Right atrium auricular region (tissue), 2 donors: ENCODE data around the gene SLC7A14. TPM values are rescaled to one million over a fixed set of nuclear protein-coding genes. Genes with fewer than 3 reads are reported as not detected.

Source experiments
- DNase-seq: peaks from one replicate; pipeline ENCODE4 v3.0.0-alpha.2; 2019; ENCODE audit warnings: low spot score
- H3K27ac ChIP-seq, 2 donors: fragments of 200-600 bp; sonication (generic); 1 replicate in 1 of 2; 2 replicates in 1 of 2; pipeline ENCODE4 v1.5.1; 2016 to 2019
- H3K27me3 ChIP-seq, 2 donors: fragments of 200-600 bp; sonication (generic); one replicate each; pipeline versions ENCODE4 v1.5.1 to v1.6.0; 2017 to 2019
- H3K36me3 ChIP-seq: fragments of 200-600 bp; sonication (generic); one replicate; pipeline ENCODE4 v1.5.1; 2016
- H3K4me1 ChIP-seq, 2 donors: fragments of 200-600 bp; sonication (generic); one replicate each; pipeline versions ENCODE4 v1.5.1 to v1.6.0; 2017 to 2019
- H3K4me3 ChIP-seq, 2 donors: fragments of 200-600 bp; sonication (generic); 1 replicate in 1 of 2; 2 replicates in 1 of 2; pipeline ENCODE4 v1.5.1; 2017 to 2019; ENCODE audit warnings: mild to moderate bottlenecking in 1 of 2, moderate library complexity in 1 of 2
- H3K9me3 ChIP-seq, 2 donors: fragments of 200-600 bp; sonication (generic); one replicate each; pipeline ENCODE4 v1.5.1; 2019
- total RNA-seq, 2 donors: library from RNA; depleted of rRNA; stranded (reverse); fragments of >200 nt; gene quantifications; one replicate each; pipeline ENCODE4 v1.1.0, GENCODE V29; 2016
- TF ChIP-seq, protein P1 (sequence below), 2 donors: fragments of 200-600 bp; sonication (generic); IDR thresholded peaks; one replicate each; pipeline ENCODE4 v1.5.1; 2019; ENCODE audit warnings: antibody characterized with exemption in 2 of 2

SLC7A14 gene
- total RNA-seq, 2 donors from 2014 or later: not detected

DNA sequence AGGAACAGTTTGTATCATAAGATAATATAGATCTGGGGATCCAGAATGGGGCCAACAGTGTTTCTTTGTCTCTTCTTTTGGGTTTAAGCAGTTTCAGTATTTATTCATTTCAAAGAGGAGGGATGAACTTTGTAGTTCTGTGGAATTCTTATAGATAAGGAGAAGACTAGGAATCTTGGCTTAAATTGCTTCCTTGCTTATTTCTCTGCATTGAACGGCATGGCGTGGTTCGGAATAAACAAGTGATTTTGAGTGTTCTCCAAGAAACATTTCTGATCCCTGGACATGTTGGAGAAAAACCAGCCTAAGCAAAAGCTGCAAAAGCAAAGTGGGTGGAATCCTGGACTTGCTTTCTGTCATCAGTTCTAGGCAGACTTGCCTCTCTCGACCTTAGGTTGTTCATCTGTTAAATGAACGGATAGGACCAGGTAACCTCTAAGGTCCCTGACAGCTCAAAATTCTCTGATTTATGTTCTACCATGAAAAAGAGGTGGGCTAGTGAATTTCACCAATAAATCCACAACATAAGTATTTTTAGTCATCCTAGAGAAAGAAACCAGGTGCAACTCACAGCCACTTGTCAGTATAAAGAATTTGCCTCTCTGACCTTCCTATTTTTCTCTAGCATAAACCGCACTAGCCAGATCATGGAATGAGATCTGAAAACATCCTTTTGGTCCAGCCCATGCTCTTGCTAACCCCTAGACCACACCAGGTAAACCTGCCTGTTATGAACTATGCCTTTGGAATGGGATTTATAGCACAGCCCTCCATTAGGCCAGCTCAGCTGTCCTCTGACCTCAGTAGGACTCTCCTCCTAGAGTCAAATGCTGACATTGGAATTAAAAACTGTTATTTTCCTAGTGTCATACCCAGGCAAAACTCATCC, 88.4 kb downstream of the SLC7A14 start:
- TF ChIP-seq, protein P1, sequence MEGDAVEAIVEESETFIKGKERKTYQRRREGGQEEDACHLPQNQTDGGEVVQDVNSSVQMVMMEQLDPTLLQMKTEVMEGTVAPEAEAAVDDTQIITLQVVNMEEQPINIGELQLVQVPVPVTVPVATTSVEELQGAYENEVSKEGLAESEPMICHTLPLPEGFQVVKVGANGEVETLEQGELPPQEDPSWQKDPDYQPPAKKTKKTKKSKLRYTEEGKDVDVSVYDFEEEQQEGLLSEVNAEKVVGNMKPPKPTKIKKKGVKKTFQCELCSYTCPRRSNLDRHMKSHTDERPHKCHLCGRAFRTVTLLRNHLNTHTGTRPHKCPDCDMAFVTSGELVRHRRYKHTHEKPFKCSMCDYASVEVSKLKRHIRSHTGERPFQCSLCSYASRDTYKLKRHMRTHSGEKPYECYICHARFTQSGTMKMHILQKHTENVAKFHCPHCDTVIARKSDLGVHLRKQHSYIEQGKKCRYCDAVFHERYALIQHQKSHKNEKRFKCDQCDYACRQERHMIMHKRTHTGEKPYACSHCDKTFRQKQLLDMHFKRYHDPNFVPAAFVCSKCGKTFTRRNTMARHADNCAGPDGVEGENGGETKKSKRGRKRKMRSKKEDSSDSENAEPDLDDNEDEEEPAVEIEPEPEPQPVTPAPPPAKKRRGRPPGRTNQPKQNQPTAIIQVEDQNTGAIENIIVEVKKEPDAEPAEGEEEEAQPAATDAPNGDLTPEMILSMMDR (IDR thresholded peaks at IDR 0.05): no peak
- H3K36me3 ChIP-seq: no peaks in the 10 kb centered on the region
- H3K27me3 ChIP-seq: no peaks in the 10 kb centered on the region
- H3K4me1 ChIP-seq: no peaks in the 10 kb centered on the region
- no peak overlapping the region for H3K4me3 ChIP-seq
- no peak for DNase-seq
- no peaks in the 10 kb centered on the region for H3K9me3 ChIP-seq
- H3K27ac ChIP-seq: no peak overlapping the region

DNA sequence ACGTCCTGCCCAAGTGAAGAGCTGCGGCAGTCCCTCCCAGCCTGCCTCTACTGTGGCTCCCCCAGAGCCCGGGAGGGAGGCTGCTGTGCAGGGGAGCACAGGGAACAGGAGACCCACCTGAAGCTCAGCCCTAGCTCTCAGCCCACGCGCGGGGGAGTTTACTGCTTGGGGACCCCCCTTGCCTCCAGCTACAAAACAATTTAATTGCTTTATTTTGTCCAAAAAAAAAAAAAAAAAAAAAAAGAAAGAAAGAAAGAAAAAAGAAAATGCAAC, 89.1 kb downstream of the SLC7A14 start:
- TF ChIP-seq, protein P1 (IDR thresholded peaks at IDR 0.05): no peak
- no peak for DNase-seq
- Histone ChIP-seq H3K9me3 (no peaks in the 10 kb centered on the region), H3K36me3 (no peaks in the 10 kb centered on the region), H3K4me3 (no peak overlapping the region), H3K27ac (no peak overlapping the region), H3K27me3 (no peaks in the 10 kb centered on the region), H3K4me1 (no peaks in the 10 kb centered on the region)

DNA sequence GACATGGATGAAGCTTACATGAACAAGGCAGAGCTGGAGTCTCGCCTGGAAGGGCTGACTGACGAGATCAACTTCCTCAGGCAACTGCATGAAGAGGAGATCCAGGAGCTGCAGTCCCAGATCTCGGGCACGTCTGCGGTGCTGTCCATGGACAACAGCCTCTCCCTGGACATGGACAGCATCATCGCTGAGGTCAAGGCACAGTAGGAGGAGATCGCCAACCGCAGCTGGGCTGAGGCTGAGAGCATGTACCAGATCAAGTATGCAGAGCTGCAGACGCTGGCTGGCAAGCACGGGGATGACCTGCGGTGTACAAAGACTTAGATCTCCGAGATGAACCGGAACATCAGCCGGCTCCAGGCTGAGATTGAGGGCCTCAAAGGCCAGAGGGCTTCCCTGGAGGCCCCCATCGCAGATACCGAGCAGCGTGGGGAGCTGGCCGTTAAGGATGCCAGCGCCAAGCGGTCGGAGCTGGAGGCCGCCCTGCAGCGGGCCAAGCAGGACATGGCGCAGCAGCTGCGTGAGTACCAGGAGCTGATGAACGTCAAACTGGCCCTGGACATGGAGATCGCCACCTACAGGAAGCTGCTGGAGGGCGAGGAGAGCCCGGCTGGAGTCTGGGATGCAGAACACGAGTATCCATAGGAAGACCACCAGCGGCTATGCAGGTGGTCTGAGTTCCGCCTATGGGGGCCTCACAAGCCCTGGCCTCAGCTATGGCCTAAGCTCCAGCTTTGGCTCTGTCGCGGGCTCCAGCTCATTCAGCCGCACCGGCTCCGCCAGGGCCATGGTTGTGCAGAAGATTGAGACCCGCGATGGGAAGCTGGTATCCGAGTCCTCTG, 89.6 kb downstream of the SLC7A14 start:
- no peak for DNase-seq

DNA sequence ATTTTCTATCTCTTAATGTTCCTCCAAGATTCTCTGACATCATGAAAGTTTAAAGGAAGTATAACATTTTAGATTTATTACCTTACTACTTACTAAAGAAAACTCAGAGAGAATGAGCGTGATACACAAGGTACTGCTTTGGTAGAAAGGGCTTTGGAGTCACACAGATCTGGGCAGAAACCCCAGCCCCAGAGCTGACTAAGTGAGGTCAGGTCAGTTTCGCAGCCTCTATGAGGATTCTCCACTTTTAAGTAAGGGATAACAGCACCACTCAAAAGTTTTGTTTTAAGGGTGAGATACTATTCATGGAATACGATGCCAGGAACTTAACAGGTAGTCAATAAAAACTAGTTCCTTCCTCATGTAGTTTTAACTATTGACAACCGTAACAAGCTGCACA, 91.1 kb downstream of the SLC7A14 start:
- H3K9me3 ChIP-seq: no peaks in the 10 kb centered on the region
- no peak for DNase-seq
- H3K4me3 ChIP-seq: no peak overlapping the region
- H3K27ac ChIP-seq: no peak overlapping the region
- TF ChIP-seq, protein P1 (IDR thresholded peaks at IDR 0.05): no peak
- H3K4me1 ChIP-seq: no peaks in the 10 kb centered on the region
- H3K36me3 ChIP-seq: no peaks in the 10 kb centered on the region
- H3K27me3 ChIP-seq: no peaks in the 10 kb centered on the region

More for the DNA sequence above, 89.6 kb downstream of the SLC7A14 start:
- TF ChIP-seq, protein P1 (IDR thresholded peaks at IDR 0.05): no peak
- no peaks in the 10 kb centered on the region for H3K9me3 ChIP-seq
- H3K27me3 ChIP-seq: no peaks in the 10 kb centered on the region
- no peaks in the 10 kb centered on the region for H3K36me3 ChIP-seq
- H3K27ac ChIP-seq: no peak overlapping the region
- no peak overlapping the region for H3K4me3 ChIP-seq
- no peaks in the 10 kb centered on the region for H3K4me1 ChIP-seq

DNA sequence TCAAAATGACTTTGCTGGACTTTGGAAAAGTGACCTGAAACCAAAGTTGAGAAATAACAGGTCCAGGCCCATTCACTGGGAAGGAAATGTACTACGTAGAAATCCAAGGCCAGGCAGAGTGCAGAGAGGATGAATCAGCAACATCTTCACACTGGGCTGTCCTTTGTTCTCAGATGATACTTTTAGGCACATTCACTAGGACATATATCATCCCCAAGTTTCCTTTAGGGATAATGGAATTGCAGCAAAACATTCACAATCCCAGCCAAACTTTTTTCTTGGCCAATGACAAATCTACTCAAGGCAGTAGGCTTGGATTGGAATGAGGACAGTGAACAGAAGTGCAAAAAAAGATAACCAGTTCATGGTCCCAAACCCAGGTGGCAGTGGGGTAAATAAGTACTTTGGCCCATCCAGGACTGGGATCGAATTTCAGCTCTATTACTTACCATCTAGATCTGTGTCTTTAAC, 92.1 kb downstream of the SLC7A14 start:
- TF ChIP-seq, protein P1 (IDR thresholded peaks at IDR 0.05): no peak
- no peak overlapping the region for H3K4me3 ChIP-seq

More for the DNA sequence above, 92.1 kb downstream of the SLC7A14 start:
- Histone ChIP-seq H3K9me3 (no peaks in the 10 kb centered on the region), H3K27ac (no peak overlapping the region), H3K4me1 (no peaks in the 10 kb centered on the region), H3K27me3 (no peaks in the 10 kb centered on the region), H3K36me3 (no peaks in the 10 kb centered on the region)
- DNase-seq: no peak
